ENCODE data around the gene PYROXD2.

PYROXD2 gene

GRCh38 chr10:98368644-98369043 lies 46.3 kb downstream of the PYROXD2 start:
- Histone ChIP-seq H3K4me3 (ENCODE audit: low read length) (no peak overlapping the region), H3K79me2 (ENCODE audit: low read length) (no peaks in the 10 kb centered on the region), H3K4me1 (ENCODE audit: low read length) (no peaks in the 10 kb centered on the region), H3K4me2 (ENCODE audit: low read depth, low read length) (no peak overlapping the region), H4K20me1 (ENCODE audit: insufficient read depth, low read length) (no peaks in the 10 kb centered on the region), H3F3A (ENCODE audit: insufficient read depth, low read length) (no peaks in the 10 kb centered on the region), H3K27me3 (replicated peaks; ENCODE audit: insufficient read depth, low read length) (peaks cover 20% of the 10 kb centered on the region; the same call in 1 of the 2 replicates), H3K9ac (ENCODE audit: low read length) (no peak overlapping the region), H3K9me2 (replicated peaks; ENCODE audit: insufficient read depth, low read length) (no peaks in the 10 kb centered on the region), H3K9me3 (replicated peaks; ENCODE audit: insufficient read depth, low read length) (no peaks in the 10 kb centered on the region), H3K36me3 (replicated peaks; ENCODE audit: insufficient read depth, low read length) (no peaks in the 10 kb centered on the region), H3K27ac (ENCODE audit: low read length) (no peak overlapping the region), H2AFZ (ENCODE audit: low read length) (no peak overlapping the region)
- no peak for DNase-seq
- TF ChIP-seq, protein P1, sequence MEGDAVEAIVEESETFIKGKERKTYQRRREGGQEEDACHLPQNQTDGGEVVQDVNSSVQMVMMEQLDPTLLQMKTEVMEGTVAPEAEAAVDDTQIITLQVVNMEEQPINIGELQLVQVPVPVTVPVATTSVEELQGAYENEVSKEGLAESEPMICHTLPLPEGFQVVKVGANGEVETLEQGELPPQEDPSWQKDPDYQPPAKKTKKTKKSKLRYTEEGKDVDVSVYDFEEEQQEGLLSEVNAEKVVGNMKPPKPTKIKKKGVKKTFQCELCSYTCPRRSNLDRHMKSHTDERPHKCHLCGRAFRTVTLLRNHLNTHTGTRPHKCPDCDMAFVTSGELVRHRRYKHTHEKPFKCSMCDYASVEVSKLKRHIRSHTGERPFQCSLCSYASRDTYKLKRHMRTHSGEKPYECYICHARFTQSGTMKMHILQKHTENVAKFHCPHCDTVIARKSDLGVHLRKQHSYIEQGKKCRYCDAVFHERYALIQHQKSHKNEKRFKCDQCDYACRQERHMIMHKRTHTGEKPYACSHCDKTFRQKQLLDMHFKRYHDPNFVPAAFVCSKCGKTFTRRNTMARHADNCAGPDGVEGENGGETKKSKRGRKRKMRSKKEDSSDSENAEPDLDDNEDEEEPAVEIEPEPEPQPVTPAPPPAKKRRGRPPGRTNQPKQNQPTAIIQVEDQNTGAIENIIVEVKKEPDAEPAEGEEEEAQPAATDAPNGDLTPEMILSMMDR (IDR thresholded peaks at IDR 0.05; ENCODE audit: low read length) = no peak
- TF ChIP-seq EZH2 (optimal IDR thresholded peaks at IDR 0.05; ENCODE audit: low read depth, low read length) (no peak), EZH2phosphoT487 (IDR thresholded peaks at IDR 0.05; ENCODE audit: low read length) (no peak)

DNA sequence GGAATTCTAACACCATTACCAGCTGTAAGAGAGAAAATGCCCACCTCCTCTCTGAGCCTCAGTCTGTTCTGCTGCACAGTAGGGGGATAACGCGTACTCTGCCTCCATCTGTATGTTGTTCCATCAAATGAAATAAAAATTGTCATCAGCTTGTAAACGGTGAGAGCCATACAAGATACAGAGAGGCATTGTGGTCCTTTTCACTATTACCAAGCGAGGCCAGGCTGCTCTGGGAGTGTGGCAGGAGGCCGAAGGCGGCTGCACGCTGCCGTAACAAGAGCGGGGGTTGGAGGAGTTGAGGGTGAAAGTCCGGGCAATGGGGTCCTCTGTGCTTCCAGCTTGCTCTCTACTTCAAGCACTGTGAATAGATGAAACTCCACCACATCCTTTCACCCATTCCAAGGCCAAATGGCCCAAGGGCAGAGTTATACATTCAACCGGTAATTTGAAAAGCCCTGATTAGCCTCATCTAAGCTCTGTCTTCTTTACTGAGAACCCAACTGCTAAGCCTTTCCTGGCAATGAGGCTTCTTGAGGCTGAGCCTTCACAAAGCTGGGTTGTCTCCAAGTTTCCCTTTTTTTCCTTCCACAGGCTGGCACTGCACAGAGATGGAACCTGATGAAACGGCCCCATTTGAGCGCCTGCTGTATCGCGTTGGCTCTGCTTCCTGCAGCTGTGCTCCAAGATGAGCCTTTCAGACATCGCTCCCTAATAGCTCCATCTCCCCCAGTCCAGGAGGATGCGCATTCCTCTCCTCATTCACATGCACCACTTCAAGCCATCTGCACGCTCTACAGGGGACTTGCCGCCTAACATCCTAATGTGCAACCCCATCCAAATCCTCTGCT lies 47.2 kb downstream of the PYROXD2 start:
- Histone ChIP-seq H3K4me1 (ENCODE audit: low read length) (no peaks in the 10 kb centered on the region), H3K27ac (ENCODE audit: low read length) (no peak overlapping the region), H3K27me3 (replicated peaks; ENCODE audit: insufficient read depth, low read length) (peaks cover 25% of the 10 kb centered on the region; the same call in 1 of the 2 replicates), H4K20me1 (ENCODE audit: insufficient read depth, low read length) (no peaks in the 10 kb centered on the region), H3K9me2 (replicated peaks; ENCODE audit: insufficient read depth, low read length) (no peaks in the 10 kb centered on the region), H3K9ac (ENCODE audit: low read length) (no peak overlapping the region), H3K79me2 (ENCODE audit: low read length) (no peaks in the 10 kb centered on the region), H3K9me3 (replicated peaks; ENCODE audit: insufficient read depth, low read length) (no peaks in the 10 kb centered on the region), H2AFZ (ENCODE audit: low read length) (no peak overlapping the region), H3K4me3 (ENCODE audit: low read length) (no peak overlapping the region), H3K4me2 (ENCODE audit: low read depth, low read length) (no peak overlapping the region), H3K36me3 (replicated peaks; ENCODE audit: insufficient read depth, low read length) (no peaks in the 10 kb centered on the region), H3F3A (ENCODE audit: insufficient read depth, low read length) (no peaks in the 10 kb centered on the region)
- no peak for DNase-seq
- TF ChIP-seq EZH2 (optimal IDR thresholded peaks at IDR 0.05; ENCODE audit: low read depth, low read length) (no peak), EZH2phosphoT487 (IDR thresholded peaks at IDR 0.05; ENCODE audit: low read length) (no peak)
- TF ChIP-seq, protein P1 (IDR thresholded peaks at IDR 0.05; ENCODE audit: low read length) = no peak

GRCh38 chr10:98366062-98366530 lies 48.9 kb downstream of the PYROXD2 start:
- no peaks in the 10 kb centered on the region for H3K9me3 ChIP-seq (replicated peaks; ENCODE audit: insufficient read depth, low read length)
- peaks cover 7% of the 10 kb centered on the region for H3F3A ChIP-seq (ENCODE audit: insufficient read depth, low read length)
- peaks cover 5% of the 10 kb centered on the region for H3K4me1 ChIP-seq (ENCODE audit: low read length)
- H3K4me2 ChIP-seq (ENCODE audit: low read depth, low read length) = no peak overlapping the region
- no peak overlapping the region for H3K27ac ChIP-seq (ENCODE audit: low read length)
- no peaks in the 10 kb centered on the region for H3K79me2 ChIP-seq (ENCODE audit: low read length)
- no peak overlapping the region for H2AFZ ChIP-seq (ENCODE audit: low read length)
- DNase-seq = no peak
- H4K20me1 ChIP-seq (ENCODE audit: insufficient read depth, low read length) = no peaks in the 10 kb centered on the region
- TF ChIP-seq EZH2 (optimal IDR thresholded peaks at IDR 0.05; ENCODE audit: low read depth, low read length) (no peak), EZH2phosphoT487 (IDR thresholded peaks at IDR 0.05; ENCODE audit: low read length) (no peak)
- TF ChIP-seq, protein P1 (IDR thresholded peaks at IDR 0.05; ENCODE audit: low read length) = no peak
- H3K36me3 ChIP-seq (replicated peaks; ENCODE audit: insufficient read depth, low read length) = no peaks in the 10 kb centered on the region
- H3K9me2 ChIP-seq (replicated peaks; ENCODE audit: insufficient read depth, low read length) = no peaks in the 10 kb centered on the region
- H3K9ac ChIP-seq (ENCODE audit: low read length) = no peak overlapping the region
- peaks cover 27% of the 10 kb centered on the region; the same call in 1 of the 2 replicates for H3K27me3 ChIP-seq (replicated peaks; ENCODE audit: insufficient read depth, low read length)
- H3K4me3 ChIP-seq (ENCODE audit: low read length) = no peak overlapping the region

Measured in MM.1S (cell line).